GM12878 (cell line): Measurements from ENCODE around the gene TMCC3. TPM values are rescaled to one million over a fixed set of nuclear protein-coding genes. Genes with fewer than 3 reads are reported as not detected.

ENCODE experiments used
- ATAC-seq: fragments of 200-7000 bp; cut with Tn5 transposase; 3 replicates; pipeline ENCODE4 v1.9.1; 2020; ENCODE audit warnings: mild to moderate bottlenecking, moderate library complexity
- BruUV-seq: library from RNA; stranded (reverse); fragments of 400-500 nt; replicated peaks from 2 replicates; lab custom pipeline; 2021; lab: Mats Ljungman, UMichigan
- CTCF ChIA-PET: fragments of 300-600 bp; sonication (Branson Sonifier 250); formaldehyde crosslinking; extraction: SDS; loops from one replicate; lab custom pipeline; 2021; ENCODE audit warnings: inconsistent platforms; lab: Yijun Ruan, JAX
- POLR2A ChIA-PET: fragments of 350-600 bp; formaldehyde crosslinking; extraction: SDS; loops from one replicate; lab custom pipeline; 2021; ENCODE audit warnings: inconsistent platforms; lab: Charles Lee
- RAD21 ChIA-PET: fragments of 300-600 bp; sonication (Branson Sonifier 250); formaldehyde crosslinking; loops from one replicate; lab custom pipeline; 2023; ENCODE audit warnings: antibody characterized with exemption; ENCODE audit not compliant: unreplicated experiment; lab: Charles Lee
- SMC1A ChIA-PET: fragments of 300-600 bp; sonication (Branson Sonifier 250); formaldehyde crosslinking; loops from one replicate; lab custom pipeline; 2023; ENCODE audit not compliant: unreplicated experiment, uncharacterized antibody; lab: Charles Lee
- DNase-seq: peaks from one replicate; pipeline ENCODE4 v3.0.0-alpha.2; 2011; ENCODE audit warnings: low read depth, low spot score
- FAIRE-seq: peaks from 3 replicates; lab custom pipeline; 2011; peaks lifted over from hg19 to GRCh38; lab: Jason Lieb, UNC
- H2AFZ ChIP-seq: 2 replicates; pipeline ENCODE4 v1.6.0; 2011; ENCODE audit warnings: low read depth, low read length, control low read depth; ENCODE audit not compliant: control insufficient read depth
- H3K27ac ChIP-seq: 2 replicates; pipeline ENCODE4 v1.5.1; 2011; ENCODE audit warnings: control low read depth; ENCODE audit not compliant: control insufficient read depth, insufficient read depth
- H3K27me3 ChIP-seq, 2 experiments: replicated peaks in 1 of 2; 2 replicates each; pipeline versions ENCODE4 v1.6.0 to v1.6.1; 2011; ENCODE audit warnings: low read length in 1 of 2; ENCODE audit not compliant: control insufficient read depth in 2 of 2, insufficient read depth in 2 of 2
- H3K36me3 ChIP-seq, 2 experiments: 2 replicates each; pipeline ENCODE4 v1.5.1; 2011; ENCODE audit warnings: low read length in 1 of 2; ENCODE audit not compliant: control insufficient read depth in 2 of 2, insufficient read depth in 2 of 2
- H3K4me1 ChIP-seq: 2 replicates; pipeline ENCODE4 v1.6.1; 2011; ENCODE audit warnings: mild to moderate bottlenecking, low read length, moderate library complexity, mixed read lengths; ENCODE audit not compliant: control insufficient read depth, insufficient read depth
- H3K4me2 ChIP-seq: 2 replicates; pipeline ENCODE4 v1.6.0; 2011; ENCODE audit warnings: control low read depth; ENCODE audit not compliant: control insufficient read depth, insufficient read depth
- H3K4me3 ChIP-seq: fragments of 200-600 bp; sonication (generic); 2 replicates; pipeline ENCODE4 v1.5.1; 2016
- H3K79me2 ChIP-seq: 2 replicates; pipeline ENCODE4 v1.6.0; 2011; ENCODE audit warnings: low read length; ENCODE audit not compliant: control insufficient read depth, insufficient read depth
- H3K9ac ChIP-seq: 2 replicates; pipeline ENCODE4 v1.8.0; 2011; ENCODE audit warnings: low read length, control low read depth, mixed read lengths; ENCODE audit not compliant: control insufficient read depth, insufficient read depth
- H3K9me3 ChIP-seq: replicated peaks from 3 replicates; pipeline ENCODE4 v1.5.1; 2011; ENCODE audit warnings: mild to moderate bottlenecking, low read length; ENCODE audit not compliant: control insufficient read depth, insufficient read depth
- H4K20me1 ChIP-seq: 2 replicates; pipeline ENCODE4 v1.6.0; 2011; ENCODE audit not compliant: control insufficient read depth, insufficient read depth
- ASH2L ChIP-seq: fragments of 300-600, 200-600 bp; sonication (generic); IDR thresholded peaks from 2 replicates; pipeline ENCODE4 v1.6.1; 2017; ENCODE audit warnings: low read depth, mild to moderate bottlenecking, borderline replicate concordance
- CHD1 ChIP-seq: IDR thresholded peaks from 2 replicates; pipeline ENCODE4 v1.6.1; 2012; ENCODE audit warnings: low read depth, low read length, improper control_type of control experiment
- DPF2 ChIP-seq: fragments of 450-650 bp; IDR thresholded peaks from 2 replicates; pipeline ENCODE4 v1.6.1; 2017; ENCODE audit warnings: mild to moderate bottlenecking
- ETV6 ChIP-seq, 2 experiments: fragments of 450-650 bp in 1 of 2; IDR thresholded peaks in 1 of 2; conservative IDR thresholded peaks in 1 of 2; 2 replicates each; pipeline ENCODE4 v1.6.1; 2014; ENCODE audit warnings: antibody characterized with exemption in 1 of 2, borderline replicate concordance in 1 of 2, low read depth in 1 of 2, mild to moderate bottlenecking in 1 of 2, moderate library complexity in 1 of 2
- HCFC1 ChIP-seq: fragments of 150-350 bp; IDR thresholded peaks from 2 replicates; pipeline ENCODE4 v1.6.1; 2014; ENCODE audit warnings: low read length
- KLF5 ChIP-seq: fragments of 450-650 bp; IDR thresholded peaks from 2 replicates; pipeline ENCODE4 v1.6.1; 2014; ENCODE audit warnings: mild to moderate bottlenecking; ENCODE audit not compliant: partially characterized antibody
- MXI1 ChIP-seq: fragments of 150-350 bp; IDR thresholded peaks from 2 replicates; pipeline ENCODE4 v1.6.1; 2011; ENCODE audit warnings: low read depth, mild to moderate bottlenecking, inconsistent platforms, low read length, improper control_type of control experiment
- MYB ChIP-seq: fragments of 150-350 bp; IDR thresholded peaks from 2 replicates; pipeline ENCODE4 v1.6.1; 2014; ENCODE audit warnings: mild to moderate bottlenecking, low read depth, low read length, borderline replicate concordance
- POLR2AphosphoS2 ChIP-seq: IDR thresholded peaks from 2 replicates; pipeline ENCODE4 v1.6.1; 2011; ENCODE audit warnings: low read depth, mild to moderate bottlenecking, low read length, improper control_type of control experiment, moderate library complexity
- RELA ChIP-seq: fragments of 450-650 bp; IDR thresholded peaks from 2 replicates; pipeline ENCODE4 v1.8.0; 2014; ENCODE audit warnings: borderline replicate concordance; ENCODE audit not compliant: partially characterized antibody
- TCF7 ChIP-seq: IDR thresholded peaks from 2 replicates; pipeline ENCODE4 v1.6.1; 2014; ENCODE audit warnings: antibody characterized with exemption, borderline replicate concordance
- YY1 ChIP-seq: IDR thresholded peaks from 2 replicates; pipeline ENCODE4 v1.6.1; 2011; ENCODE audit warnings: low read depth, mild to moderate bottlenecking, low read length
- ZNF207 ChIP-seq: fragments of 450-650 bp; IDR thresholded peaks from 2 replicates; pipeline ENCODE4 v1.6.1; 2014; ENCODE audit warnings: antibody characterized with exemption, mild to moderate bottlenecking, borderline replicate concordance
- ZNF217 ChIP-seq: fragments of 450-650 bp; IDR thresholded peaks from 2 replicates; pipeline ENCODE4 v1.6.1; 2017; ENCODE audit warnings: antibody characterized with exemption, mild to moderate bottlenecking
- ZZZ3 ChIP-seq: IDR thresholded peaks from 2 replicates; pipeline ENCODE4 v1.6.1; 2011; ENCODE audit warnings: low read depth; ENCODE audit not compliant: control insufficient read depth, insufficient read length
- in situ Hi-C: fragments of 300-500 bp; cut with MboI; formaldehyde crosslinking; loops from 9 replicates; pipeline ENCODE4 v1.14.3; 2018; ENCODE audit warnings: mixed read lengths
- intact Hi-C: fragments of 100-400 bp; cut with micrococcal nuclease; formaldehyde crosslinking; loops from one replicate; pipeline ENCODE4 v1.14.2; 2022; ENCODE audit not compliant: unreplicated experiment
- polyA plus RNA-seq, 11 experiments: library from polyadenylated mRNA; depleted of rRNA in 4 of 11; unstranded in 6 of 11; stranded (reverse) in 5 of 11; fragments of >200 nt; fragmentation: Nextera tagmentation in 4 of 11; fragmentation: Illumina TruSeq in 1 of 11; extraction: Ambion mirVana in 4 of 11; extraction: Trizol in 1 of 11; gene quantifications; 1 replicate in 1 of 11; 2 replicates in 10 of 11; pipeline versions ENCODE4 v1.2.1 to v1.2.3, GENCODE V29; 2011 to 2016; ENCODE audit warnings: inconsistent platforms in 2 of 11, missing spikeins in 2 of 11, low read depth in 1 of 11
- total RNA-seq, 4 experiments: library from RNA; depleted of rRNA in 3 of 4; stranded (reverse); fragments of >200 nt in 3 of 4; fragmentation: Illumina TruSeq in 1 of 4; extraction: Trizol in 1 of 4; gene quantifications; 2 replicates each; pipeline versions ENCODE4 v1.2.1 to v1.2.3, GENCODE V29; 2013 to 2021
- TF ChIP-seq, protein P1 (sequence below): fragments of 150-350 bp; IDR thresholded peaks from 2 replicates; pipeline ENCODE4 v1.6.1; 2016; ENCODE audit warnings: low read depth, low read length
- TF ChIP-seq, protein P2 (sequence below): fragments of 450-650 bp; conservative IDR thresholded peaks from 2 replicates; pipeline ENCODE4 v1.6.1; 2017; ENCODE audit warnings: mild to moderate bottlenecking, moderate library complexity

The TMCC3 gene
- total and polyA plus RNA-seq, 10 of the 15 experiments (the other 5 are each of a cell fraction or from before 2014, with no cell fraction given), result 5.8 to 29.8 (median 12.6) TPM

DNA sequence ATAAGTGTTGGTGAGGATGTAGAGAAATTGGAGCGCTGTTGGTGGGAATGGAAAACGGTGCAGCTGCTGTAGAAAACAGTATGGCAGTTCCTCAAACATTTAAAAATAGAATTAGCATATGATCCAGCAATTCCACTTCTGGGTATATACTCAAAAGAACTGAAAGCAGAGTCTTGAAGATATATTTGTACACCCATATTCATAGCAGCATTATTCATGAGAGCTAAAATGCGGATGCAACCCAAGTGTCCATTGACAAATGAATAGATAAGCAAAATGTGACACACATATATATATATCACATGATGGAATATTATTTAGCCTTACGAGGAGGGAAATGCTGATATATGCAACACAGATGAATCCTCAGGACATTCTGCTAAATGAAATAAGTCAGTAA lies 106.0 kb downstream of the TMCC3 start (continued):
- TF ChIP-seq, protein P1, sequence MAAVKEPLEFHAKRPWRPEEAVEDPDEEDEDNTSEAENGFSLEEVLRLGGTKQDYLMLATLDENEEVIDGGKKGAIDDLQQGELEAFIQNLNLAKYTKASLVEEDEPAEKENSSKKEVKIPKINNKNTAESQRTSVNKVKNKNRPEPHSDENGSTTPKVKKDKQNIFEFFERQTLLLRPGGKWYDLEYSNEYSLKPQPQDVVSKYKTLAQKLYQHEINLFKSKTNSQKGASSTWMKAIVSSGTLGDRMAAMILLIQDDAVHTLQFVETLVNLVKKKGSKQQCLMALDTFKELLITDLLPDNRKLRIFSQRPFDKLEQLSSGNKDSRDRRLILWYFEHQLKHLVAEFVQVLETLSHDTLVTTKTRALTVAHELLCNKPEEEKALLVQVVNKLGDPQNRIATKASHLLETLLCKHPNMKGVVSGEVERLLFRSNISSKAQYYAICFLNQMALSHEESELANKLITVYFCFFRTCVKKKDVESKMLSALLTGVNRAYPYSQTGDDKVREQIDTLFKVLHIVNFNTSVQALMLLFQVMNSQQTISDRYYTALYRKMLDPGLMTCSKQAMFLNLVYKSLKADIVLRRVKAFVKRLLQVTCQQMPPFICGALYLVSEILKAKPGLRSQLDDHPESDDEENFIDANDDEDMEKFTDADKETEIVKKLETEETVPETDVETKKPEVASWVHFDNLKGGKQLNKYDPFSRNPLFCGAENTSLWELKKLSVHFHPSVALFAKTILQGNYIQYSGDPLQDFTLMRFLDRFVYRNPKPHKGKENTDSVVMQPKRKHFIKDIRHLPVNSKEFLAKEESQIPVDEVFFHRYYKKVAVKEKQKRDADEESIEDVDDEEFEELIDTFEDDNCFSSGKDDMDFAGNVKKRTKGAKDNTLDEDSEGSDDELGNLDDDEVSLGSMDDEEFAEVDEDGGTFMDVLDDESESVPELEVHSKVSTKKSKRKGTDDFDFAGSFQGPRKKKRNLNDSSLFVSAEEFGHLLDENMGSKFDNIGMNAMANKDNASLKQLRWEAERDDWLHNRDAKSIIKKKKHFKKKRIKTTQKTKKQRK, result no peak
- TF ChIP-seq ZZZ3 (no peak), ASH2L (no peak), KLF5 (no peak)
- TF ChIP-seq, protein P2, sequence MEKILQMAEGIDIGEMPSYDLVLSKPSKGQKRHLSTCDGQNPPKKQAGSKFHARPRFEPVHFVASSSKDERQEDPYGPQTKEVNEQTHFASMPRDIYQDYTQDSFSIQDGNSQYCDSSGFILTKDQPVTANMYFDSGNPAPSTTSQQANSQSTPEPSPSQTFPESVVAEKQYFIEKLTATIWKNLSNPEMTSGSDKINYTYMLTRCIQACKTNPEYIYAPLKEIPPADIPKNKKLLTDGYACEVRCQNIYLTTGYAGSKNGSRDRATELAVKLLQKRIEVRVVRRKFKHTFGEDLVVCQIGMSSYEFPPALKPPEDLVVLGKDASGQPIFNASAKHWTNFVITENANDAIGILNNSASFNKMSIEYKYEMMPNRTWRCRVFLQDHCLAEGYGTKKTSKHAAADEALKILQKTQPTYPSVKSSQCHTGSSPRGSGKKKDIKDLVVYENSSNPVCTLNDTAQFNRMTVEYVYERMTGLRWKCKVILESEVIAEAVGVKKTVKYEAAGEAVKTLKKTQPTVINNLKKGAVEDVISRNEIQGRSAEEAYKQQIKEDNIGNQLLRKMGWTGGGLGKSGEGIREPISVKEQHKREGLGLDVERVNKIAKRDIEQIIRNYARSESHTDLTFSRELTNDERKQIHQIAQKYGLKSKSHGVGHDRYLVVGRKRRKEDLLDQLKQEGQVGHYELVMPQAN, result no peak

DNA sequence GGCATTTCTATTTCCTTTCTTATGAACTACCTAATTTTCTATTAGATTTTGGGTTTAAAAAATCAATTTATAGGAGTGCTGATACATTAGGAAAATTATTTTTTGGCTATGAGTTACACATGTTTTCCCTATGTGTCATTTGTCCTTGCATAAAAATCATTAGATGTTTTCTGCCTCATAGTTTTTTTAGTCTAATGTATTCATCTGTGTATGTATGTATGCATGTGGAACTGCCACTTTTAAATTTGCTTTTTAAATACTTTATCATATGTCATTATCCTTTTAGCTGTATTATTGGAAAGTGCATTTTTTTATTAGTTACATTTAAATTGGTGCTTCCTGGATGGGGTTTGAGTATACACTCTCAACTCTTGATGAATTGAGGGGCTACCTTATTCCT lies 112.0 kb downstream of the TMCC3 start:
- POLR2A ChIA-PET, result no interaction called here
- RAD21 ChIA-PET, result interaction anchor here (2.0 kb wide), 1 partner anchor 337 kb away, joined by 4 read pairs; no protein-coding TSS in a partner anchor

More for the DNA sequence above, 112.0 kb downstream of the TMCC3 start:
- H3K4me1 ChIP-seq, result no peaks in the 10 kb centered on the region
- in situ Hi-C loops, result no loop called here
- no peak overlapping the region for H3K4me3 ChIP-seq
- ATAC-seq, result no peak
- no peak overlapping the region for H2AFZ ChIP-seq
- TF ChIP-seq ZNF217 (no peak), POLR2AphosphoS2 (no peak), TCF7 (no peak), ETV6 (conservative IDR thresholded peaks at IDR 0.05 in 1 of 2, IDR thresholded peaks at IDR 0.05 in 1 of 2; ENCODE audit: borderline replicate concordance in 1 of 2, low read depth in 1 of 2) (no peak), RELA (no peak), MYB (no peak), CHD1 (no peak), YY1 (no peak), HCFC1 (no peak), ZNF207 (no peak), MXI1 (no peak), DPF2 (no peak)
- TF ChIP-seq, all 136 proteins: peak for 0
- SMC1A ChIA-PET, result interaction anchor here (1.1 to 2.8 kb wide), 3 partner anchors 220 to 394 kb away, joined by 3 to 12 read pairs (median 3); no protein-coding TSS in a partner anchor
- FAIRE-seq (no peak), DNase-seq (no peak)
- Histone ChIP-seq H3K79me2 (no peaks in the 10 kb centered on the region), H3K9ac (no peak overlapping the region), H3K9me3 (no peaks in the 10 kb centered on the region), H3K27me3 (no peaks in the 10 kb centered on the region; a peak in 1 of 4 replicates), H3K27ac (no peak overlapping the region), H4K20me1 (no peaks in the 10 kb centered on the region), H3K4me2 (no peak overlapping the region), H3K36me3 (no peaks in the 10 kb centered on the region)
- intact Hi-C loops, result no loop called here
- CTCF ChIA-PET, result interaction anchor here (0.8 kb wide), 1 partner anchor 488 kb away, joined by 3 read pairs; no protein-coding TSS in a partner anchor
- no TSS peak for BruUV-seq
